ENCODE data around the gene ZNF425. TPM values are rescaled to one million over a fixed set of nuclear protein-coding genes. Genes with fewer than 3 reads are reported as not detected.

The ZNF425 gene
- total RNA-seq (2022; extraction: Qiagen RNA extraction; ENCODE audit: low read depth): 1.0 to 1.5 TPM (median 1.4 TPM) in 5 replicates

GRCh38 chr7:149125863-149126661 lies at the start of gene ZNF425:
TSS of gene ZNF425 (minus strand) at chr7:149126324. CDS start at chr7:149126213, 111 bp downstream.

DNA sequence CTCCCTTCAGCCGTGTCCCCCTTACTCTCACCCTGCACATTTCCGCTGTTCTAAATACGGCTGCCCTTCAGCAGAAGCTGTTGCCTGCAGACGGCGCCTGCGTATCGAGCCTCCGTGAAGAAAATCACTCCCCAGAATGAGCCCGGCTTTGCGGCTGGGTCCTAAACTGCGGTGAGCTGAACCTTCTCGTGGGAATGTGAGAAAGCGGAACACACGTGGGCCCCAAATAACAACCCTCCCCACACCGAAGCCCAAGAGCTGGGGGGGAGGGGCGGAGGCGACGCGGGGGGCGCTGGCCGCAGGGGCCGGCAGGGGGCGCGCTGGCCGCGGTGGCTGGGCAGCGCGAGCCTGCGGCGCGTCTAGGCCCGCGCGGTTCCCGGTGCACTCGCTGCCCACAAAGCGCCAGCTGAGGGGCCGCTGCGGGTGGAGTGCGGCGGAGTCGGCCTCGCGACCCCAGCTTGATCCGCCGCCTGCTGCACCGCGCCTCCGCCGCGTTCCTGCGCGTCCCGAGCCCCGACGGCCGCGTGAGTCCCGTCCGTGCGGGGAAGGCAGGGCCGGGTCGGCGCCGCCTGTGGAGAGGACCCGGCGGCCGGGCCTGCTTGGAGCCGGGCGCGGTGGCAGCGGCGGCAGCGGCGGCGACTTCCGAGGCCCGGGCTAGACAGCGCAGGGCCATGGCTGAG lies 21.1 kb upstream of the ZNF425 start, which contains the start of gene ZNF398:
TSS of gene ZNF398 (plus strand) at position 382 of the 680 bp plus-strand sequence. CDS start at position 672, 290 bp downstream.

DNA sequence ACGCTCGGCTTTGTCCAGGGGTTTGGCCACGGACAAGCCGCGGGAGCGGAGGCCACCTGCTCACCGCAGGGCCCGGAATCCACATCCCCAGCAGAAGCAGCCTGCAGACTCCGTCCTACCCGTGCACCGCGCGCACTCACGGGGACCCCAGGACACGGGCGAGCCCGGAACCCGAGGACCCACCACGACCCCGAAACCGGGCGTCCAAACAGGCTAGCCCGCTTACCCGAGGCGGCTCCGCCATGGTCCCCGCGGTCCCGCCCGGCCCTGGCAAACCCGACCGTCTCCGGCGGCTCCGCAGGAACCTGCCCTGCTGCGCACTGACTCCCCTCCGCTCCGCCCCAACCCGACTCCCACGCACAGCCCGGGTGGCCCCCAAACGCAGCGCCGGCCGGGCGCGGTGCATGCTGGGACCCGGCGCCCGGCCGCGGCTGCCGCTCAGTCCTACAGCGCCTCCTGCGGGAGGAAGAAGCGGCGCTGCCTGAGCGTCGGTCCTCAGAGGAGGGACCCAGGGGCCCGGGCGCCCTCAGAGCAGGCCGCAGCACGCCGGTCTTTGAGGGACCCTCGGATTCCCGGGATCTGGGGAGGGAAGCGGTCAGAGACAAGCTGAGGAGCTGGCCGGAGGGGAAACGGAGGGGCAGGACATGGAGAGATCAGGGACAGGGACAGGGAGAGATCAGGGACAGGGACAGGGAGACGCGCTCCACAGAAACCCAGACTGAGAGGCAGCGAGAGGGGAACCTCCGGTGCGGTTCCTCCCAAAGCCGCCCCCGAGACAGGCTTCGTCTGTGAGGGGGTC lies 35.5 kb downstream of the ZNF425 start, which contains the start of gene ZNF786:
TSS of gene ZNF786 (minus strand) at position 322 of the 799 bp plus-strand sequence. CDS start at position 244, 78 bp downstream.

Other genes starting within 250 kb of the ZNF425 start
- gene EZH2, start 242.0 kb downstream of the ZNF425 start, total RNA-seq (2022; extraction: Qiagen RNA extraction; ENCODE audit: low read depth): 21.0 to 25.0 TPM (median 23.4 TPM) in 5 replicates
- gene PDIA4, start 97.8 kb downstream of the ZNF425 start, total RNA-seq (2022; extraction: Qiagen RNA extraction; ENCODE audit: low read depth): 204 to 223 TPM (median 208 TPM) in 5 replicates
- 6.2 to 6.7 TPM (median 6.5 TPM) in 5 replicates for gene ZNF786, start 35.6 kb downstream of the ZNF425 start, total RNA-seq (2022; extraction: Qiagen RNA extraction; ENCODE audit: low read depth)
- 8.1 to 9.5 TPM (median 8.9 TPM) in 5 replicates for gene ZNF398, start 21.1 kb upstream of the ZNF425 start, total RNA-seq (2022; extraction: Qiagen RNA extraction; ENCODE audit: low read depth)
- 21.4 to 28.0 TPM (median 25.0 TPM) in 5 replicates for gene ZNF282, start 69.2 kb upstream of the ZNF425 start, total RNA-seq (2022; extraction: Qiagen RNA extraction; ENCODE audit: low read depth)
- 11.6 to 14.0 TPM (median 12.6 TPM) in 5 replicates for gene ZNF212, start 113.3 kb upstream of the ZNF425 start, total RNA-seq (2022; extraction: Qiagen RNA extraction; ENCODE audit: low read depth)
- 5.5 to 8.9 TPM (median 6.0 TPM) in 5 replicates for gene ZNF783, start 135.9 kb upstream of the ZNF425 start, total RNA-seq (2022; extraction: Qiagen RNA extraction; ENCODE audit: low read depth)

Measured in A549 treated with CpdA at 1 μM for 4 hours (cell line).